ENCODE results near the gene ABTB1.

DNA sequence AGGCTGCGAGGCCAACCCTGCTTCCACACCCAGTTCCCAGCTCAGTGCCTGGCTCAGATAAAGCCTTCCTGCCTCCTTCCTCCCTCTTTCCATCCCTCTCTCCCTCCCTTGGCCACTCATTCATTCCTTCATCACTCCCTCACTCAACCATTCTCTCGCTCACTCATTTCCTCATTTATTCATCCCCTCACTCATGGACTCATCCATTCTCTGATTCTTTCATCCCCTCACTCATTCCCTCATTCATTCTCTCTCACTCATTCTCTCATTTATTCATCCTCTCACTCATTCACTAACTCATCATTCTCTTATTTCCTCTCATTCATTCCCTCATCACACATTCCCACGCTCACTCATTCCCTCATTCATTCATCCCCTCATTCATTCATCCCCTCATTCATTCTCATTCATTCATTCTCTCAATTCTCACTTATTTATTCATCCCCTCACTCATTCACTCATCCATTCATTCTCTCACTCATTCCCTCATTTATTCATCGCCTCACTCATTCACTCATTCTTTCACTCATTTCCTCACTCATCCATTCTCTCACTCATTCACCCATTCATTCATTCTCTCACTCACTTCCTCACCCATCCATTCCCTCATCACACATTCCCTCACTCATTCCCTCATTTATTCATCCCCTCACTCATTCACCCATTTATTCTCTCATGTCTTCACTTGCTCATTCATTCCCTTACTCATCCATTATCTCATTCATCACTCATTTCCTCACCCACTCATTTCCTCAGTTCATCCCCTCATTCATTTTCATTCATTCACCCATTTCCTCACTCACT lies 13.2 kb downstream of the ABTB1 start:
- TF ChIP-seq CTCF (IDR thresholded peaks at IDR 0.05) (no peak), POLR2A (IDR thresholded peaks at IDR 0.05) (no peak)

Data from right lobe of liver (tissue), 4 donors.